H9 (cell line): ENCODE results near the gene SHMT2. TPM values are rescaled to one million over a fixed set of nuclear protein-coding genes. Genes with fewer than 3 reads are reported as not detected.
A peak's percentile ranks its signal among the peaks of the same experiment; 100 is the strongest.

Experiments
- DNase-seq: peaks from one replicate; pipeline ENCODE4 v3.0.0-alpha.2; 2017
- H2AFZ ChIP-seq: one replicate; pipeline ENCODE4 v1.6.1; 2013; ENCODE audit warnings: mild to moderate bottlenecking, low read length, control low read depth, moderate library complexity
- H2AK5ac ChIP-seq: 2 replicates; pipeline ENCODE4 v1.6.1; 2013; ENCODE audit warnings: low read length, control low read depth, mixed read lengths; ENCODE audit not compliant: insufficient read length
- H2BK120ac ChIP-seq: one replicate; pipeline ENCODE4 v1.6.1; 2013; ENCODE audit warnings: low read depth, mild to moderate bottlenecking, low read length, control low read depth, inconsistent platforms; ENCODE audit not compliant: poor library complexity, severe bottlenecking
- H2BK12ac ChIP-seq: 2 replicates; pipeline ENCODE4 v1.6.1; 2013; ENCODE audit warnings: low read length, control low read depth, mixed read lengths, low read depth; ENCODE audit not compliant: insufficient read length
- H2BK15ac ChIP-seq: 2 replicates; pipeline ENCODE4 v1.6.1; 2013; ENCODE audit warnings: low read depth, low read length, control low read depth
- H2BK20ac ChIP-seq: one replicate; pipeline ENCODE4 v1.6.1; 2013; ENCODE audit warnings: low read depth, mild to moderate bottlenecking, low read length, control low read depth, inconsistent platforms; ENCODE audit not compliant: poor library complexity, severe bottlenecking
- H2BK5ac ChIP-seq: 2 replicates; pipeline ENCODE4 v1.6.1; 2013; ENCODE audit warnings: low read length, control low read depth, mixed read lengths; ENCODE audit not compliant: insufficient read length
- H3K14ac ChIP-seq: 2 replicates; pipeline ENCODE4 v1.6.1; 2013; ENCODE audit warnings: low read length, control low read depth; ENCODE audit not compliant: insufficient read depth
- H3K18ac ChIP-seq: 2 replicates; pipeline ENCODE4 v1.6.1; 2013; ENCODE audit warnings: low read depth, mild to moderate bottlenecking, mixed read lengths, low read length, control low read depth; ENCODE audit not compliant: insufficient read length
- H3K23ac ChIP-seq: 2 replicates; pipeline ENCODE4 v1.6.1; 2013; ENCODE audit warnings: low read length, control low read depth, mixed read lengths, low read depth; ENCODE audit not compliant: insufficient read length
- H3K23me2 ChIP-seq: 2 replicates; pipeline ENCODE4 v1.6.1; 2013; ENCODE audit warnings: low read depth, mild to moderate bottlenecking, mixed read lengths, low read length, control low read depth; ENCODE audit not compliant: insufficient read length, poor library complexity, severe bottlenecking
- H3K27ac ChIP-seq: 2 replicates; pipeline ENCODE4 v1.5.1; 2013; ENCODE audit warnings: low read length, control low read depth, mixed read lengths, low read depth; ENCODE audit not compliant: insufficient read length
- H3K27me3 ChIP-seq: 2 replicates; pipeline ENCODE4 v1.6.1; 2013; ENCODE audit warnings: low read length, control low read depth, inconsistent platforms; ENCODE audit not compliant: insufficient read depth
- H3K4ac ChIP-seq: 2 replicates; pipeline ENCODE4 v1.6.1; 2013; ENCODE audit warnings: low read depth, mild to moderate bottlenecking, control low read depth, inconsistent platforms, low read length, moderate library complexity
- H3K4me1 ChIP-seq: 2 replicates; pipeline ENCODE4 v1.6.1; 2013; ENCODE audit warnings: low read length, control low read depth, inconsistent platforms; ENCODE audit not compliant: insufficient read depth
- H3K4me2 ChIP-seq: 2 replicates; pipeline ENCODE4 v1.6.1; 2013; ENCODE audit warnings: low read length, control low read depth, mixed read lengths; ENCODE audit not compliant: insufficient read length, insufficient read depth
- H3K56ac ChIP-seq: 2 replicates; pipeline ENCODE4 v1.6.1; 2013; ENCODE audit warnings: low read depth, mild to moderate bottlenecking, mixed read lengths, low read length, control low read depth; ENCODE audit not compliant: insufficient read length
- H3K79me1 ChIP-seq: 2 replicates; pipeline ENCODE4 v1.6.1; 2013; ENCODE audit warnings: low read depth, mild to moderate bottlenecking, moderate library complexity, low read length, control low read depth, inconsistent platforms; ENCODE audit not compliant: insufficient read depth, poor library complexity, severe bottlenecking
- H3K79me2 ChIP-seq: 2 replicates; pipeline ENCODE4 v1.6.1; 2013; ENCODE audit warnings: low read length, control low read depth, inconsistent platforms; ENCODE audit not compliant: insufficient read depth
- H3K9ac ChIP-seq: 2 replicates; pipeline ENCODE4 v1.6.1; 2013; ENCODE audit warnings: low read length, control low read depth, mixed read lengths; ENCODE audit not compliant: insufficient read length; ENCODE audit errors: extremely low read depth
- H3K9me3 ChIP-seq: one replicate; pipeline ENCODE4 v1.6.1; 2013; ENCODE audit warnings: low read depth, low read length, inconsistent platforms; ENCODE audit not compliant: control insufficient read depth
- H3T11ph ChIP-seq: one replicate; pipeline ENCODE4 v1.6.1; 2013; ENCODE audit warnings: mild to moderate bottlenecking, low read length, control low read depth, inconsistent platforms
- H4K20me1 ChIP-seq: one replicate; pipeline ENCODE4 v1.6.1; 2013; ENCODE audit not compliant: control insufficient read depth, insufficient read length, insufficient read depth
- H4K5ac ChIP-seq: 2 replicates; pipeline ENCODE4 v1.6.1; 2013; ENCODE audit warnings: low read depth, mild to moderate bottlenecking, mixed read lengths, low read length, control low read depth; ENCODE audit not compliant: insufficient read length
- H4K8ac ChIP-seq: replicated peaks from 2 replicates; pipeline ENCODE4 v1.6.1; 2013; ENCODE audit warnings: low read length, control low read depth, mixed read lengths, low read depth; ENCODE audit not compliant: insufficient read length
- H4K91ac ChIP-seq: 2 replicates; pipeline ENCODE4 v1.6.1; 2013; ENCODE audit warnings: low read depth, mild to moderate bottlenecking, moderate library complexity, mixed read lengths, low read length, control low read depth; ENCODE audit not compliant: insufficient read length
- H3K27ac Mint-ChIP-seq, 3 experiments: 2 replicates in 2 of 3; 3 replicates in 1 of 3; pipeline ENCODE4 v1.8.0; 2020 to 2021; ENCODE audit warnings: mixed read lengths in 3 of 3, mild to moderate bottlenecking in 1 of 3, moderate library complexity in 1 of 3
- H3K27me3 Mint-ChIP-seq: 2 replicates; pipeline ENCODE4 v1.8.0; 2021; ENCODE audit warnings: low read depth, mild to moderate bottlenecking, moderate library complexity, mixed read lengths
- H3K36me3 Mint-ChIP-seq, 3 experiments: 2 replicates in 2 of 3; 3 replicates in 1 of 3; pipeline ENCODE4 v1.8.0; 2020 to 2021; ENCODE audit warnings: low read depth in 3 of 3, mixed read lengths in 3 of 3; ENCODE audit not compliant: insufficient read depth in 1 of 3
- H3K4me1 Mint-ChIP-seq, 2 experiments: 2 replicates each; pipeline ENCODE4 v1.8.0; 2020; ENCODE audit warnings: mixed read lengths in 2 of 2
- H3K4me3 Mint-ChIP-seq, 2 experiments: 2 replicates in 1 of 2; 3 replicates in 1 of 2; pipeline ENCODE4 v1.8.0; 2020 to 2021; ENCODE audit warnings: mild to moderate bottlenecking in 2 of 2, mixed read lengths in 2 of 2, moderate library complexity in 1 of 2
- H3K9me3 Mint-ChIP-seq, 2 experiments: 2 replicates in 1 of 2; 3 replicates in 1 of 2; pipeline ENCODE4 v1.8.0; 2020; ENCODE audit warnings: mild to moderate bottlenecking in 2 of 2, mixed read lengths in 2 of 2, moderate library complexity in 1 of 2
- CTCF ChIP-seq: fragments of 200-600 bp; sonication (generic); conservative IDR thresholded peaks from 3 replicates; pipeline ENCODE4 v1.8.0; 2021; ENCODE audit warnings: antibody characterized with exemption, mild to moderate bottlenecking
- WGBS: extraction: QIAGEN DNeasy Blood & Tissue Kit; methylation state at CpG from one replicate; pipeline ENCODE4 v1.1.7; 2013; ENCODE audit warnings: missing lambda C conversion rate, low lambda C conversion rate, mixed read lengths; ENCODE audit not compliant: insufficient read length; ENCODE audit errors: extremely low coverage; 5-methylcytosine and 5-hydroxymethylcytosine counted together
- total RNA-seq: library from RNA; stranded (reverse); gene quantifications from 2 replicates; pipeline ENCODE4 v1.2.1, GENCODE V29; 2021

Gene SHMT2
- total RNA-seq, 1 experiment from 2014 or later, result 260 TPM

GRCh38 chr12:57224278-57224972, 5.1 kb upstream of the SHMT2 start:
- Histone ChIP-seq H3K4ac (no peak overlapping the region), H3K23me2 (peaks cover 18% of the 10 kb centered on the region), H3K56ac (no peak overlapping the region), H3K4me2 (no peak overlapping the region), H3T11ph (no peak overlapping the region), H3K79me2 (no peaks in the 10 kb centered on the region), H2BK20ac (no peak overlapping the region), H4K20me1 (no peaks in the 10 kb centered on the region), H3K4me1 (no peaks in the 10 kb centered on the region; the same call in 1 of the 2 replicates), H3K23ac (no peak overlapping the region), H2AFZ (no peak overlapping the region), H2AK5ac (no peak overlapping the region), H2BK120ac (no peak overlapping the region), H3K18ac (no peak overlapping the region), H3K79me1 (no peaks in the 10 kb centered on the region), H3K27ac (no peak overlapping the region), H4K5ac (no peak overlapping the region), H3K9ac (no peak overlapping the region), H4K8ac (no peak overlapping the region), H2BK15ac (no peak overlapping the region), H2BK12ac (no peak overlapping the region), H2BK5ac (no peak overlapping the region), H3K14ac (no peak overlapping the region), H3K9me3 (no peaks in the 10 kb centered on the region), H4K91ac (no peak overlapping the region), H3K27me3 (peaks cover 54% of the 10 kb centered on the region)
- no peak for TF ChIP-seq CTCF
- peak overlapping the region in 1 of 2 experiments; percentile 16; a peak in 1 of 5 replicates for H3K4me3 Mint-ChIP-seq
- H3K9me3 Mint-ChIP-seq, result peaks cover 0 to 3% of the 10 kb centered on the region in 2 experiments; a peak in 3 of 5 replicates
- DNase-seq, result no peak
- H3K27me3 Mint-ChIP-seq, result peaks cover 87% of the 10 kb centered on the region
- no peak overlapping the region for H3K27ac Mint-ChIP-seq
- H3K36me3 Mint-ChIP-seq, result no peaks in the 10 kb centered on the region; a peak in 1 of 7 replicates
- peaks cover 61 to 69% of the 10 kb centered on the region in 2 experiments for H3K4me1 Mint-ChIP-seq
- no CpG with 5 or more reads among the region's 30 CpGs for WGBS
